IMR-90 (cell line): ENCODE measurements around the gene NOXRED1. TPM values are rescaled to one million over a fixed set of nuclear protein-coding genes. Genes with fewer than 3 reads are reported as not detected.

Experiments
- ATAC-seq: fragments of 200-7000 bp; cut with Tn5 transposase; 2 replicates; pipeline ENCODE4 v1.9.1; 2020; ENCODE audit warnings: low read depth, mild to moderate bottlenecking, moderate library complexity
- BruUV-seq: library from RNA; stranded (reverse); fragments of 400-500 nt; replicated peaks from 2 replicates; lab custom pipeline; 2021; lab: Mats Ljungman, UMichigan
- CTCF ChIA-PET: fragments of 300-600 bp; formaldehyde crosslinking; extraction: SDS; loops from one replicate; lab custom pipeline; 2021; ENCODE audit warnings: antibody characterized with exemption; lab: Yijun Ruan, JAX
- POLR2A ChIA-PET: fragments of 300-600 bp; sonication (Branson Sonifier 250); formaldehyde crosslinking; loops from one replicate; lab custom pipeline; 2022; ENCODE audit warnings: antibody characterized with exemption; ENCODE audit not compliant: unreplicated experiment; lab: Charles Lee
- DNase-seq: peaks from one replicate; pipeline ENCODE4 v3.0.0; 2013
- H2AFZ ChIP-seq: replicated peaks from 2 replicates; pipeline ENCODE3; 2013; ENCODE audit warnings: low read length, mild to moderate bottlenecking; ENCODE audit not compliant: poor library complexity
- H2AK5ac ChIP-seq: 2 replicates; pipeline ENCODE4 v1.6.1; 2013; ENCODE audit warnings: low read depth, low read length, inconsistent platforms
- H2AK9ac ChIP-seq: replicated peaks from 2 replicates; pipeline ENCODE3; 2013; ENCODE audit warnings: mild to moderate bottlenecking, low read depth, low read length, moderate library complexity; ENCODE audit not compliant: poor library complexity
- H2BK120ac ChIP-seq: 2 replicates; pipeline ENCODE4 v1.6.1; 2013; ENCODE audit warnings: low read depth, low read length, inconsistent platforms
- H2BK15ac ChIP-seq: 3 replicates; pipeline ENCODE4 v1.6.1; 2013; ENCODE audit warnings: low read depth, low read length, inconsistent platforms
- H2BK20ac ChIP-seq: 2 replicates; pipeline ENCODE4 v1.6.1; 2013; ENCODE audit warnings: low read depth, mild to moderate bottlenecking, inconsistent platforms, low read length, moderate library complexity
- H2BK5ac ChIP-seq: 2 replicates; pipeline ENCODE4 v1.6.1; 2013; ENCODE audit warnings: mild to moderate bottlenecking, low read depth, low read length, inconsistent platforms; ENCODE audit not compliant: poor library complexity, severe bottlenecking
- H3K14ac ChIP-seq: replicated peaks from 2 replicates; pipeline ENCODE4 v1.6.1; 2013; ENCODE audit warnings: low read depth, low read length, inconsistent platforms
- H3K18ac ChIP-seq: 2 replicates; pipeline ENCODE4 v1.6.1; 2013; ENCODE audit warnings: low read depth, low read length, control low read depth
- H3K23ac ChIP-seq: 2 replicates; pipeline ENCODE4 v1.6.1; 2013; ENCODE audit warnings: low read depth, low read length, inconsistent platforms
- H3K27ac ChIP-seq: 2 replicates; pipeline ENCODE4 v1.5.1; 2013; ENCODE audit warnings: mild to moderate bottlenecking, control low read depth, low read length; ENCODE audit not compliant: insufficient read depth
- H3K27me3 ChIP-seq: 2 replicates; pipeline ENCODE4 v1.6.1; 2013; ENCODE audit warnings: low read length; ENCODE audit not compliant: control insufficient read depth, insufficient read depth
- H3K36me3 ChIP-seq: 2 replicates; pipeline ENCODE4 v1.6.1; 2013; ENCODE audit warnings: low read length, mixed read lengths; ENCODE audit not compliant: control insufficient read depth, insufficient read depth
- H3K4ac ChIP-seq: 2 replicates; pipeline ENCODE4 v1.6.1; 2013; ENCODE audit warnings: low read depth, low read length, inconsistent platforms
- H3K4me1 ChIP-seq: 2 replicates; pipeline ENCODE4 v1.6.1; 2013; ENCODE audit warnings: low read length, mixed read lengths; ENCODE audit not compliant: control insufficient read depth, insufficient read depth
- H3K4me2 ChIP-seq: 2 replicates; pipeline ENCODE4 v1.6.1; 2013; ENCODE audit warnings: low read depth, mild to moderate bottlenecking, control low read depth, low read length, moderate library complexity
- H3K4me3 ChIP-seq: 2 replicates; pipeline ENCODE4 v1.5.1; 2013; ENCODE audit warnings: low read depth, mild to moderate bottlenecking, control low read depth, low read length, moderate library complexity; ENCODE audit not compliant: insufficient read depth
- H3K56ac ChIP-seq: 2 replicates; pipeline ENCODE4 v1.6.1; 2013; ENCODE audit warnings: low read length, inconsistent platforms; ENCODE audit not compliant: insufficient read depth; ENCODE audit errors: extremely low read depth
- H3K79me1 ChIP-seq, 2 experiments: 2 replicates each; pipeline ENCODE4 v1.6.1; 2013; ENCODE audit warnings: low read length in 2 of 2, inconsistent platforms in 1 of 2, low read depth in 1 of 2
- H3K9ac ChIP-seq: 2 replicates; pipeline ENCODE4 v1.6.1; 2013; ENCODE audit warnings: low read depth, low read length, control low read depth
- H3K9me1 ChIP-seq: 2 replicates; pipeline ENCODE4 v1.6.1; 2013; ENCODE audit warnings: low read length, inconsistent platforms; ENCODE audit not compliant: insufficient read depth
- H3K9me3 ChIP-seq: 2 replicates; pipeline ENCODE4 v1.6.1; 2013; ENCODE audit warnings: low read length; ENCODE audit not compliant: control insufficient read depth, insufficient read depth
- H4K20me1 ChIP-seq: 2 replicates; pipeline ENCODE4 v1.6.1; 2013; ENCODE audit warnings: low read length, inconsistent platforms; ENCODE audit not compliant: insufficient read depth
- H4K5ac ChIP-seq: 2 replicates; pipeline ENCODE4 v1.6.1; 2013; ENCODE audit warnings: mild to moderate bottlenecking, low read depth, low read length, control low read depth
- H4K8ac ChIP-seq, 2 experiments: 2 replicates each; pipeline ENCODE4 v1.6.1; 2013; ENCODE audit warnings: low read depth in 2 of 2, low read length in 2 of 2, control low read depth in 1 of 2, inconsistent platforms in 1 of 2
- H4K91ac ChIP-seq: 2 replicates; pipeline ENCODE4 v1.6.1; 2013; ENCODE audit warnings: low read depth, low read length, inconsistent platforms; ENCODE audit not compliant: insufficient read depth
- CHD1 ChIP-seq: IDR thresholded peaks from 2 replicates; pipeline ENCODE4 v1.6.1; 2012; ENCODE audit warnings: low read depth, low read length, improper control_type of control experiment
- FOS ChIP-seq: fragments of 150-350 bp; IDR thresholded peaks from 2 replicates; pipeline ENCODE4 v1.6.1; 2016; ENCODE audit warnings: low read depth, low read length
- NFE2L2 ChIP-seq: fragments of 150-350 bp; IDR thresholded peaks from 2 replicates; pipeline ENCODE4 v1.6.1; 2016; ENCODE audit warnings: low read depth, mild to moderate bottlenecking, low read length
- RAD21 ChIP-seq: IDR thresholded peaks from 2 replicates; pipeline ENCODE4 v1.6.1; 2012; ENCODE audit warnings: low read length, improper control_type of control experiment
- RFX5 ChIP-seq: IDR thresholded peaks from 2 replicates; pipeline ENCODE4 v1.8.0; 2012; ENCODE audit warnings: low read depth, mild to moderate bottlenecking, low read length, moderate library complexity
- WGBS, 2 experiments: methylation state at CpG; one replicate each; pipeline versions ENCODE4 v1.1.5 to v1.1.7; 2013; ENCODE audit warnings: missing lambda C conversion rate in 2 of 2; ENCODE audit not compliant: insufficient read length in 1 of 2; ENCODE audit errors: extremely low coverage in 2 of 2; 5-methylcytosine and 5-hydroxymethylcytosine counted together
- dilution Hi-C: fragments of 300-500 bp; cut with HindIII; formaldehyde crosslinking; loops from one replicate; pipeline ENCODE4 v1.14.3; 2018; ENCODE audit warnings: low sequenced_read_pairs; ENCODE audit not compliant: unreplicated experiment
- in situ Hi-C: fragments of 300-500 bp; cut with MboI; formaldehyde crosslinking; loops from 3 replicates; pipeline ENCODE4 v1.14.3; 2019; ENCODE audit warnings: low sequenced_read_pairs, inconsistent platforms, mixed read lengths
- intact Hi-C: fragments of 100-400 bp; cut with micrococcal nuclease; formaldehyde crosslinking; loops from 2 replicates; pipeline ENCODE4 v1.10.0; 2022
- polyA plus RNA-seq, 3 experiments: library from polyadenylated mRNA; depleted of rRNA; stranded (reverse); fragments of >200 nt; gene quantifications; 2 replicates each; pipeline ENCODE4 v1.2.3, GENCODE V29; 2012; ENCODE audit warnings: low replicate concordance in 1 of 3
- total RNA-seq: library from RNA; depleted of rRNA; stranded (reverse); fragments of >200 nt; gene quantifications from 2 replicates; pipeline ENCODE4 v1.2.3, GENCODE V29; 2012
- TF ChIP-seq, protein P1 (sequence below): fragments of 150-350 bp; IDR thresholded peaks from 2 replicates; pipeline ENCODE4 v1.6.1; 2016; ENCODE audit warnings: low read depth, mild to moderate bottlenecking, low read length, moderate library complexity, borderline replicate concordance
- TF ChIP-seq, protein P2 (sequence below): fragments of 150-350 bp; IDR thresholded peaks from 2 replicates; pipeline ENCODE4 v1.6.1; 2017; ENCODE audit warnings: mild to moderate bottlenecking, antibody characterized with exemption, low read length, low read depth
- TF ChIP-seq, protein P3 (sequence below): conservative IDR thresholded peaks from 2 replicates; pipeline ENCODE4 v1.5.1; 2012; ENCODE audit warnings: mild to moderate bottlenecking, low read depth, low read length, improper control_type of control experiment

The NOXRED1 gene
- total and polyA plus RNA-seq, 2 of the 4 experiments (the other 2 are of a cell fraction), result under 0.01 to 0.14 TPM

DNA sequence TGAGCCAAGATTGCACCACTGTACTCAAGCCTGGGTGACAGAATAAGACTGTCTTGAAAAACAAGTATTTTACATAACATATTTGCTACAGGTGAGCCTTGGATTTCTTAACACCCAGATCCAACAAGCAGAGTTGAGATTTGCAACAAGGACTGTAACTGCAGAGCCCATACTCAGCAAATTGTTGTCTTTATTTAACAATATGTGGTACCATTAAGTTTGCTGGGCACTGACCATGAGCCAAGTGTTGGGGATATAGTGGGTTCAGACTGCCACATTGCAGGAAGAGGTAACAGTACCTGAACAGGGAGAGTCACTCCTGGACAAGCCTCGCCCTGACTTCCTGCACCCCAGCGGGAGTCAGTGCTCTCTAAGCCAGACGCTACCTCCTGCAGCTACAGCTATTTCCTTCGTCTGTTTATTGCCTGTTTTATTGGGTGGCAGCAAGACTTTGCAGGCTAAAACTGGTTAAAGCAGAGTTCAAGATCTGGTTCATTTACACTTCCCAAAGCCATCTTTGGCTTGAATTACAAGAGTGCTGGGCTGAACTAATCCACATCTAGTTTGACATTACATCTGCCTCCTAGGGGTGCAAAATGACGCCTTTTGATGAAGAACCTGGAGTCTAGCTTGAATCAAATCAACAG lies 47.0 kb upstream of the NOXRED1 start:
- H2BK20ac ChIP-seq, result no peak overlapping the region
- ATAC-seq, result no peak

More for the DNA sequence above, 47.0 kb upstream of the NOXRED1 start:
- intact Hi-C loops, result no loop called here
- H4K20me1 ChIP-seq, result no peaks in the 10 kb centered on the region; the same call in 1 of the 2 replicates
- POLR2A ChIA-PET, result no interaction called here
- CTCF ChIA-PET, result interaction anchor here (1.1 kb wide), 1 partner anchor 12 kb away, joined by 3 read pairs; no protein-coding TSS in a partner anchor
- H4K5ac ChIP-seq, result no peak overlapping the region
- H4K91ac ChIP-seq, result no peak overlapping the region
- H3K4ac ChIP-seq, result no peak overlapping the region
- no peak overlapping the region for H3K9ac ChIP-seq
- H3K4me2 ChIP-seq, result no peak overlapping the region
- no TSS peak for BruUV-seq
- WGBS, 2 experiments, result 80% methylated on average over 2 of the region's 5 CpGs; no CpG with 5 or more reads in 1 of the 2 experiments
- no peaks in the 10 kb centered on the region; the same call in 1 of the 2 replicates for H3K9me1 ChIP-seq
- no peaks in the 10 kb centered on the region for H3K9me3 ChIP-seq
- no peak overlapping the region for H3K23ac ChIP-seq
- no peak overlapping the region for H3K14ac ChIP-seq
- dilution Hi-C loops, result no loop called here
- H4K8ac ChIP-seq, result no peak overlapping the region
- in situ Hi-C loops, result no loop called here
- no peak overlapping the region for H2AK5ac ChIP-seq
- no peaks in the 10 kb centered on the region for H3K4me1 ChIP-seq
- TF ChIP-seq RAD21 (no peak), NFE2L2 (no peak), CHD1 (no peak), RFX5 (no peak), FOS (no peak)
- TF ChIP-seq, protein P1, sequence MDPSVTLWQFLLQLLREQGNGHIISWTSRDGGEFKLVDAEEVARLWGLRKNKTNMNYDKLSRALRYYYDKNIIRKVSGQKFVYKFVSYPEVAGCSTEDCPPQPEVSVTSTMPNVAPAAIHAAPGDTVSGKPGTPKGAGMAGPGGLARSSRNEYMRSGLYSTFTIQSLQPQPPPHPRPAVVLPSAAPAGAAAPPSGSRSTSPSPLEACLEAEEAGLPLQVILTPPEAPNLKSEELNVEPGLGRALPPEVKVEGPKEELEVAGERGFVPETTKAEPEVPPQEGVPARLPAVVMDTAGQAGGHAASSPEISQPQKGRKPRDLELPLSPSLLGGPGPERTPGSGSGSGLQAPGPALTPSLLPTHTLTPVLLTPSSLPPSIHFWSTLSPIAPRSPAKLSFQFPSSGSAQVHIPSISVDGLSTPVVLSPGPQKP, result no peak
- TF ChIP-seq, protein P2, sequence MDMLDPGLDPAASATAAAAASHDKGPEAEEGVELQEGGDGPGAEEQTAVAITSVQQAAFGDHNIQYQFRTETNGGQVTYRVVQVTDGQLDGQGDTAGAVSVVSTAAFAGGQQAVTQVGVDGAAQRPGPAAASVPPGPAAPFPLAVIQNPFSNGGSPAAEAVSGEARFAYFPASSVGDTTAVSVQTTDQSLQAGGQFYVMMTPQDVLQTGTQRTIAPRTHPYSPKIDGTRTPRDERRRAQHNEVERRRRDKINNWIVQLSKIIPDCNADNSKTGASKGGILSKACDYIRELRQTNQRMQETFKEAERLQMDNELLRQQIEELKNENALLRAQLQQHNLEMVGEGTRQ, result no peak
- TF ChIP-seq, protein P3, sequence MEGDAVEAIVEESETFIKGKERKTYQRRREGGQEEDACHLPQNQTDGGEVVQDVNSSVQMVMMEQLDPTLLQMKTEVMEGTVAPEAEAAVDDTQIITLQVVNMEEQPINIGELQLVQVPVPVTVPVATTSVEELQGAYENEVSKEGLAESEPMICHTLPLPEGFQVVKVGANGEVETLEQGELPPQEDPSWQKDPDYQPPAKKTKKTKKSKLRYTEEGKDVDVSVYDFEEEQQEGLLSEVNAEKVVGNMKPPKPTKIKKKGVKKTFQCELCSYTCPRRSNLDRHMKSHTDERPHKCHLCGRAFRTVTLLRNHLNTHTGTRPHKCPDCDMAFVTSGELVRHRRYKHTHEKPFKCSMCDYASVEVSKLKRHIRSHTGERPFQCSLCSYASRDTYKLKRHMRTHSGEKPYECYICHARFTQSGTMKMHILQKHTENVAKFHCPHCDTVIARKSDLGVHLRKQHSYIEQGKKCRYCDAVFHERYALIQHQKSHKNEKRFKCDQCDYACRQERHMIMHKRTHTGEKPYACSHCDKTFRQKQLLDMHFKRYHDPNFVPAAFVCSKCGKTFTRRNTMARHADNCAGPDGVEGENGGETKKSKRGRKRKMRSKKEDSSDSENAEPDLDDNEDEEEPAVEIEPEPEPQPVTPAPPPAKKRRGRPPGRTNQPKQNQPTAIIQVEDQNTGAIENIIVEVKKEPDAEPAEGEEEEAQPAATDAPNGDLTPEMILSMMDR, result no peak
- H3K18ac ChIP-seq, result no peak overlapping the region
- no peak overlapping the region for H2BK120ac ChIP-seq
- no peak overlapping the region for H2AK9ac ChIP-seq
- no peak overlapping the region for H3K56ac ChIP-seq
- no peak overlapping the region for H2BK15ac ChIP-seq
- H2AFZ ChIP-seq, result no peak overlapping the region
- H3K27me3 ChIP-seq, result peaks cover 15% of the 10 kb centered on the region
- no peak overlapping the region for H2BK5ac ChIP-seq
- H3K27ac ChIP-seq, result no peak overlapping the region
- H3K36me3 ChIP-seq, result peaks cover 20% of the 10 kb centered on the region
- H3K4me3 ChIP-seq, result no peak overlapping the region
- H3K79me1 ChIP-seq, result no peaks in the 10 kb centered on the region
- no peak for DNase-seq
